Memory B cell (primary cell): ENCODE measurements around the gene CAMTA1.

Experiments used
- ATAC-seq: fragments of 150-1000 bp; cut with Tn5 transposase; 2 replicates; pipeline ENCODE4 v1.10.0; 2021; ENCODE audit warnings: low read depth, mild to moderate bottlenecking, moderate library complexity
- DNase-seq, 2 donors: peaks; one replicate each; pipeline ENCODE4 v3.0.0; 2022; ENCODE audit warnings: low spot score in 2 of 2
- H3K27ac Mint-ChIP-seq: one replicate; pipeline ENCODE4 v1.8.0; 2022; ENCODE audit warnings: mild to moderate bottlenecking, moderate library complexity, mixed read lengths
- H3K27me3 Mint-ChIP-seq: one replicate; pipeline ENCODE4 v1.8.0; 2022; ENCODE audit warnings: mixed read lengths
- H3K36me3 Mint-ChIP-seq: one replicate; pipeline ENCODE4 v1.8.0; 2022; ENCODE audit warnings: mild to moderate bottlenecking, mixed read lengths
- H3K4me1 Mint-ChIP-seq: one replicate; pipeline ENCODE4 v1.8.0; 2022; ENCODE audit warnings: mixed read lengths
- H3K4me3 Mint-ChIP-seq: one replicate; pipeline ENCODE4 v1.8.0; 2022; ENCODE audit warnings: mild to moderate bottlenecking, moderate library complexity, mixed read lengths
- H3K9me3 Mint-ChIP-seq: one replicate; pipeline ENCODE4 v1.8.0; 2022; ENCODE audit warnings: mixed read lengths

Gene CAMTA1

GRCh38 chr1:7219031-7219430 lies 433.8 kb downstream of the CAMTA1 start:
- no peaks in the 10 kb centered on the region for H3K4me1 Mint-ChIP-seq
- peaks cover 17% of the 10 kb centered on the region for H3K27me3 Mint-ChIP-seq
- no peak for DNase-seq
- peaks cover 2% of the 10 kb centered on the region for H3K36me3 Mint-ChIP-seq
- no peak for ATAC-seq
- no peak overlapping the region for H3K27ac Mint-ChIP-seq
- H3K4me3 Mint-ChIP-seq = no peak overlapping the region
- peaks cover 2% of the 10 kb centered on the region for H3K9me3 Mint-ChIP-seq

- Mint-ChIP-seq H3K27ac (no peak overlapping the region), H3K4me1 (no peaks in the 10 kb centered on the region), H3K27me3 (peaks cover 14% of the 10 kb centered on the region), H3K4me3 (no peak overlapping the region), H3K36me3 (peaks cover 2% of the 10 kb centered on the region), H3K9me3 (peaks cover 2% of the 10 kb centered on the region)
- ATAC-seq = no peak
- no peak for DNase-seq
Observed at GRCh38 chr1:7220007-7220406, 434.8 kb downstream of the CAMTA1 start.

- H3K27me3 Mint-ChIP-seq = peaks cover 16% of the 10 kb centered on the region
- no peak for ATAC-seq
- no peaks in the 10 kb centered on the region for H3K4me1 Mint-ChIP-seq
Observed at GRCh38 chr1:7220712-7221252, 435.5 kb downstream of the CAMTA1 start.

GRCh38 chr1:7221826-7222694 lies 436.8 kb downstream of the CAMTA1 start:
- H3K27me3 Mint-ChIP-seq = peaks cover 12% of the 10 kb centered on the region
- H3K36me3 Mint-ChIP-seq = peaks cover 2% of the 10 kb centered on the region
- DNase-seq (no peak), ATAC-seq (no peak)
- H3K4me1 Mint-ChIP-seq = no peaks in the 10 kb centered on the region
- H3K27ac Mint-ChIP-seq = no peak overlapping the region
- peaks cover 2% of the 10 kb centered on the region for H3K9me3 Mint-ChIP-seq
- no peak overlapping the region for H3K4me3 Mint-ChIP-seq

More at GRCh38 chr1:7220712-7221252, 435.5 kb downstream of the CAMTA1 start:
- peaks cover 2% of the 10 kb centered on the region for H3K9me3 Mint-ChIP-seq
- no peak for DNase-seq
- no peak overlapping the region for H3K4me3 Mint-ChIP-seq
- no peak overlapping the region for H3K27ac Mint-ChIP-seq
- H3K36me3 Mint-ChIP-seq = peaks cover 2% of the 10 kb centered on the region

- DNase-seq = no peak
- Mint-ChIP-seq H3K4me1 (no peaks in the 10 kb centered on the region), H3K36me3 (peaks cover 2% of the 10 kb centered on the region), H3K27ac (no peak overlapping the region), H3K9me3 (peaks cover 2% of the 10 kb centered on the region), H3K4me3 (no peak overlapping the region), H3K27me3 (peaks cover 12% of the 10 kb centered on the region)
- ATAC-seq = no peak
Observed at GRCh38 chr1:7222695-7223015, 437.4 kb downstream of the CAMTA1 start.

- no peak for ATAC-seq
- DNase-seq = no peak
Observed at GRCh38 chr1:7223334-7224080, 438.3 kb downstream of the CAMTA1 start.

GRCh38 chr1:7224081-7224534 lies 438.9 kb downstream of the CAMTA1 start:
- peaks cover 2% of the 10 kb centered on the region for H3K9me3 Mint-ChIP-seq

More at GRCh38 chr1:7223334-7224080, 438.3 kb downstream of the CAMTA1 start:
- peaks cover 2% of the 10 kb centered on the region for H3K36me3 Mint-ChIP-seq
- H3K27ac Mint-ChIP-seq = no peak overlapping the region
- H3K4me1 Mint-ChIP-seq = no peaks in the 10 kb centered on the region
- H3K9me3 Mint-ChIP-seq = peaks cover 2% of the 10 kb centered on the region
- H3K4me3 Mint-ChIP-seq = no peak overlapping the region
- peaks cover 12% of the 10 kb centered on the region for H3K27me3 Mint-ChIP-seq

GRCh38 chr1:7224644-7225043 lies 439.4 kb downstream of the CAMTA1 start:
- Mint-ChIP-seq H3K36me3 (peaks cover under 1% of the 10 kb centered on the region), H3K9me3 (peaks cover under 1% of the 10 kb centered on the region), H3K4me1 (no peaks in the 10 kb centered on the region), H3K27me3 (peaks cover 16% of the 10 kb centered on the region), H3K4me3 (no peak overlapping the region), H3K27ac (no peak overlapping the region)
- no peak for ATAC-seq
- DNase-seq = no peak

More at GRCh38 chr1:7224081-7224534, 438.9 kb downstream of the CAMTA1 start:
- Mint-ChIP-seq H3K4me3 (no peak overlapping the region), H3K27me3 (peaks cover 15% of the 10 kb centered on the region), H3K27ac (no peak overlapping the region), H3K36me3 (peaks cover 2% of the 10 kb centered on the region), H3K4me1 (no peaks in the 10 kb centered on the region)
- DNase-seq (no peak), ATAC-seq (no peak)

- DNase-seq = no peak
- Mint-ChIP-seq H3K9me3 (no peaks in the 10 kb centered on the region), H3K4me1 (no peaks in the 10 kb centered on the region), H3K27ac (no peak overlapping the region), H3K4me3 (no peak overlapping the region), H3K27me3 (peaks cover 18% of the 10 kb centered on the region), H3K36me3 (no peaks in the 10 kb centered on the region)
- no peak for ATAC-seq
Observed at GRCh38 chr1:7225711-7226505, 440.7 kb downstream of the CAMTA1 start.

- Mint-ChIP-seq H3K27me3 (peaks cover 16% of the 10 kb centered on the region), H3K9me3 (no peaks in the 10 kb centered on the region), H3K27ac (no peak overlapping the region), H3K4me1 (no peaks in the 10 kb centered on the region), H3K4me3 (no peak overlapping the region), H3K36me3 (no peaks in the 10 kb centered on the region)
- ATAC-seq (no peak), DNase-seq (no peak)
Observed at GRCh38 chr1:7227654-7228053, 442.4 kb downstream of the CAMTA1 start.

- H3K36me3 Mint-ChIP-seq = no peaks in the 10 kb centered on the region
- DNase-seq (no peak), ATAC-seq (no peak)
- H3K27ac Mint-ChIP-seq = no peak overlapping the region
- peaks cover 14% of the 10 kb centered on the region for H3K27me3 Mint-ChIP-seq
- H3K4me3 Mint-ChIP-seq = no peak overlapping the region
- H3K9me3 Mint-ChIP-seq = no peaks in the 10 kb centered on the region
- H3K4me1 Mint-ChIP-seq = no peaks in the 10 kb centered on the region
Observed at GRCh38 chr1:7228252-7228961, 443.2 kb downstream of the CAMTA1 start.

GRCh38 chr1:7229186-7229585 lies 443.9 kb downstream of the CAMTA1 start:
- ATAC-seq (no peak), DNase-seq (no peak)
- H3K9me3 Mint-ChIP-seq = no peaks in the 10 kb centered on the region
- no peak overlapping the region for H3K4me3 Mint-ChIP-seq
- H3K4me1 Mint-ChIP-seq = no peaks in the 10 kb centered on the region
- H3K27me3 Mint-ChIP-seq = peaks cover 14% of the 10 kb centered on the region
- no peaks in the 10 kb centered on the region for H3K36me3 Mint-ChIP-seq
- no peak overlapping the region for H3K27ac Mint-ChIP-seq
